ENCODE data around the gene GNG10. TPM values are rescaled to one million over a fixed set of nuclear protein-coding genes. Genes with fewer than 3 reads are reported as not detected.
"Not testable (repeated sequence)": the region's sequence is repeated elsewhere in the genome, so short reads cannot be mapped to it uniquely, and the experiment has no call there.

Gene GNG10
- total RNA-seq, result 30.7 and 30.9 TPM in 2 replicates

GRCh38 chr9:111661150-111661801 is at the start of gene GNG10:
Gene GNG10 (plus strand): TSS chr9:111661605. CDS start chr9:111661635, 30 bp downstream.
- Mint-ChIP-seq H3K36me3 (ENCODE audit: low read depth) (peaks cover 18% of the 10 kb centered on the region), H3K4me3 (ENCODE audit: low read depth) (peak within 1 kb of the TSS; percentile 87), H3K4me1 (ENCODE audit: low read depth) (peaks cover 19% of the 10 kb centered on the region), H3K27me3 (ENCODE audit: low read depth) (no peaks in the 10 kb centered on the region), H3K27ac (peak within 1 kb of the TSS; percentile 83), H3K9me3 (no peaks in the 10 kb centered on the region)
- peak; percentile 62 for DNase-seq (ENCODE audit: low spot score)
- intact Hi-C loops (cut with micrococcal nuclease), result loop anchor here (2.0 to 10.0 kb wide), 3 partner anchors 178 to 714 kb away; partner anchors contain the start of gene UGCG

- H3K27ac Mint-ChIP-seq, result no peak overlapping the region
- intact Hi-C loops (cut with micrococcal nuclease), result no loop called here
- peaks cover 14% of the 10 kb centered on the region for H3K27me3 Mint-ChIP-seq (ENCODE audit: low read depth)
- no peaks in the 10 kb centered on the region for H3K9me3 Mint-ChIP-seq
- no peak for DNase-seq (ENCODE audit: low spot score)
- no peaks in the 10 kb centered on the region for H3K36me3 Mint-ChIP-seq (ENCODE audit: low read depth)
- H3K4me1 Mint-ChIP-seq (ENCODE audit: low read depth), result no peaks in the 10 kb centered on the region
- no peak overlapping the region for H3K4me3 Mint-ChIP-seq (ENCODE audit: low read depth)
Measured at GRCh38 chr9:111613436-111614040, 47.9 kb upstream of the GNG10 start.

GRCh38 chr9:111615928-111616327 is 45.5 kb upstream of the GNG10 start:
- H3K27ac Mint-ChIP-seq, result no peak overlapping the region
- no peak for DNase-seq (ENCODE audit: low spot score)
- H3K9me3 Mint-ChIP-seq, result no peaks in the 10 kb centered on the region
- intact Hi-C loops (cut with micrococcal nuclease), result no loop called here
- no peaks in the 10 kb centered on the region for H3K4me1 Mint-ChIP-seq (ENCODE audit: low read depth)
- H3K4me3 Mint-ChIP-seq (ENCODE audit: low read depth), result no peak overlapping the region
- peaks cover 10% of the 10 kb centered on the region for H3K27me3 Mint-ChIP-seq (ENCODE audit: low read depth)
- H3K36me3 Mint-ChIP-seq (ENCODE audit: low read depth), result no peaks in the 10 kb centered on the region

GRCh38 chr9:111617349-111617748 is 44.1 kb upstream of the GNG10 start:
- DNase-seq (ENCODE audit: low spot score); H3K36me3 Mint-ChIP-seq (ENCODE audit: low read depth); intact Hi-C loops (cut with micrococcal nuclease); H3K27ac Mint-ChIP-seq; H3K4me3 Mint-ChIP-seq (ENCODE audit: low read depth); H3K9me3 Mint-ChIP-seq; H3K4me1 Mint-ChIP-seq (ENCODE audit: low read depth): not testable (repeated sequence)
- peaks cover 12% of the 10 kb centered on the region for H3K27me3 Mint-ChIP-seq (ENCODE audit: low read depth)

GRCh38 chr9:111621895-111622480 is 39.4 kb upstream of the GNG10 start:
- Mint-ChIP-seq H3K4me3 (ENCODE audit: low read depth) (no peak overlapping the region), H3K27ac (no peak overlapping the region), H3K9me3 (no peaks in the 10 kb centered on the region), H3K4me1 (ENCODE audit: low read depth) (no peaks in the 10 kb centered on the region), H3K36me3 (ENCODE audit: low read depth) (no peaks in the 10 kb centered on the region), H3K27me3 (ENCODE audit: low read depth) (peaks cover 13% of the 10 kb centered on the region)
- no peak for DNase-seq (ENCODE audit: low spot score)
- intact Hi-C loops (cut with micrococcal nuclease), result no loop called here

GRCh38 chr9:111622626-111623025 is 38.8 kb upstream of the GNG10 start:
- Mint-ChIP-seq H3K9me3 (no peaks in the 10 kb centered on the region), H3K27me3 (ENCODE audit: low read depth) (peaks cover 13% of the 10 kb centered on the region), H3K4me3 (ENCODE audit: low read depth) (no peak overlapping the region), H3K36me3 (ENCODE audit: low read depth) (no peaks in the 10 kb centered on the region), H3K4me1 (ENCODE audit: low read depth) (no peaks in the 10 kb centered on the region), H3K27ac (no peak overlapping the region)
- no peak for DNase-seq (ENCODE audit: low spot score)
- intact Hi-C loops (cut with micrococcal nuclease), result no loop called here

GRCh38 chr9:111627260-111627963 is 34.0 kb upstream of the GNG10 start:
- no peak overlapping the region for H3K4me3 Mint-ChIP-seq (ENCODE audit: low read depth)
- intact Hi-C loops (cut with micrococcal nuclease), result no loop called here
- H3K36me3 Mint-ChIP-seq (ENCODE audit: low read depth), result peaks cover 6% of the 10 kb centered on the region
- no peaks in the 10 kb centered on the region for H3K9me3 Mint-ChIP-seq
- DNase-seq (ENCODE audit: low spot score), result no peak
- H3K4me1 Mint-ChIP-seq (ENCODE audit: low read depth), result peaks cover 13% of the 10 kb centered on the region
- H3K27ac Mint-ChIP-seq, result no peak overlapping the region
- peaks cover 5% of the 10 kb centered on the region for H3K27me3 Mint-ChIP-seq (ENCODE audit: low read depth)

- intact Hi-C loops (cut with micrococcal nuclease), result no loop called here
- DNase-seq (ENCODE audit: low spot score), result no peak
- no peak overlapping the region for H3K27ac Mint-ChIP-seq
- H3K36me3 Mint-ChIP-seq (ENCODE audit: low read depth), result peaks cover 16% of the 10 kb centered on the region
- H3K9me3 Mint-ChIP-seq, result no peaks in the 10 kb centered on the region
- H3K27me3 Mint-ChIP-seq (ENCODE audit: low read depth), result peaks cover 3% of the 10 kb centered on the region
- H3K4me1 Mint-ChIP-seq (ENCODE audit: low read depth), result peaks cover 23% of the 10 kb centered on the region
- H3K4me3 Mint-ChIP-seq (ENCODE audit: low read depth), result no peak overlapping the region
Measured at GRCh38 chr9:111628411-111628810, 33.0 kb upstream of the GNG10 start.

- peaks cover 38% of the 10 kb centered on the region for H3K4me1 Mint-ChIP-seq (ENCODE audit: low read depth)
- DNase-seq (ENCODE audit: low spot score), result no peak
- H3K4me3 Mint-ChIP-seq (ENCODE audit: low read depth), result peak overlapping the region; percentile 93
- H3K27ac Mint-ChIP-seq, result peak overlapping the region; percentile 80
- H3K9me3 Mint-ChIP-seq, result no peaks in the 10 kb centered on the region
- H3K36me3 Mint-ChIP-seq (ENCODE audit: low read depth), result peaks cover 32% of the 10 kb centered on the region
- intact Hi-C loops (cut with micrococcal nuclease), result loop anchor here (2.0 to 10.0 kb wide), 3 partner anchors 60 to 1376 kb away; partner anchors contain the start of genes ECPAS and TXN
- H3K27me3 Mint-ChIP-seq (ENCODE audit: low read depth), result peaks cover 3% of the 10 kb centered on the region
Measured at GRCh38 chr9:111630182-111630963, 31.0 kb upstream of the GNG10 start.

- peak overlapping the region; percentile 80 for H3K27ac Mint-ChIP-seq
- H3K9me3 Mint-ChIP-seq, result no peaks in the 10 kb centered on the region
- H3K4me1 Mint-ChIP-seq (ENCODE audit: low read depth), result peaks cover 41% of the 10 kb centered on the region
- H3K36me3 Mint-ChIP-seq (ENCODE audit: low read depth), result peaks cover 32% of the 10 kb centered on the region
- DNase-seq (ENCODE audit: low spot score), result no peak
- intact Hi-C loops (cut with micrococcal nuclease), result loop anchor here (1.0 to 10.0 kb wide), 4 partner anchors 31 to 1376 kb away; partner anchors contain the start of genes ECPAS and TXN
- H3K27me3 Mint-ChIP-seq (ENCODE audit: low read depth), result no peaks in the 10 kb centered on the region
- peak overlapping the region; percentile 93 for H3K4me3 Mint-ChIP-seq (ENCODE audit: low read depth)
Measured at GRCh38 chr9:111630964-111631213, 30.5 kb upstream of the GNG10 start.

GRCh38 chr9:111631214-111631971 is 30.0 kb upstream of the GNG10 start, which contains the start of gene DNAJC25:
Gene DNAJC25 (plus strand): TSS chr9:111631334. CDS start chr9:111631408, 74 bp downstream.
- Mint-ChIP-seq H3K4me1 (ENCODE audit: low read depth) (peaks cover 45% of the 10 kb centered on the region), H3K9me3 (no peaks in the 10 kb centered on the region), H3K27me3 (ENCODE audit: low read depth) (no peaks in the 10 kb centered on the region), H3K4me3 (ENCODE audit: low read depth) (peak within 1 kb of the TSS; percentile 93), H3K36me3 (ENCODE audit: low read depth) (peaks cover 32% of the 10 kb centered on the region), H3K27ac (peak within 1 kb of the TSS; percentile 80)
- peak; percentile 97 for DNase-seq (ENCODE audit: low spot score)
- intact Hi-C loops (cut with micrococcal nuclease), result loop anchor here (1.0 to 10.0 kb wide), 4 partner anchors 31 to 1377 kb away; partner anchors contain the start of genes ECPAS and TXN
